ENCODE measurements around the gene CELSR1. TPM values are rescaled to one million over a fixed set of nuclear protein-coding genes. Genes with fewer than 3 reads are reported as not detected.
A peak's percentile ranks its signal among the peaks of the same experiment; 100 is the strongest.

Gene CELSR1
- total and polyA plus RNA-seq, 3 experiments from 2014 or later = 0.15 to 0.33 (median 0.30) TPM

- H3K4me1 ChIP-seq (ENCODE audit: insufficient read depth, low read length) = no peaks in the 10 kb centered on the region
- no peaks in the 10 kb centered on the region for H3K27me3 ChIP-seq (ENCODE audit: insufficient read depth, low read length, poor library complexity, severe bottlenecking)
- no peak for DNase-seq
- POLR2A ChIA-PET = no interaction called here
- Mint-ChIP-seq H3K4me3 (no peak overlapping the region), H3K9me3 (no peaks in the 10 kb centered on the region), H3K27ac (no peak overlapping the region), H3K36me3 (no peaks in the 10 kb centered on the region), H3K27me3 (peaks cover 3 to 9% of the 10 kb centered on the region in 2 donors), H3K4me1 (peaks cover 0 to 3% (median 1%) of the 10 kb centered on the region in 3 donors)
- H3K36me3 ChIP-seq (ENCODE audit: insufficient read depth, low read length) = no peaks in the 10 kb centered on the region
- H3K4me3 ChIP-seq (ENCODE audit: low read length) = no peak overlapping the region
- CTCF ChIA-PET = interaction anchor here (1.4 kb wide), 1 partner anchor 48 kb away, joined by 5 read pairs; no protein-coding TSS in a partner anchor
- H3K9me3 ChIP-seq (ENCODE audit: low read length) = no peaks in the 10 kb centered on the region
- no peak overlapping the region for H3K27ac ChIP-seq (ENCODE audit: low read depth, low read length)
These were observed 121.5 kb downstream of the CELSR1 start for GRCh38 chr22:46415776-46416519.

DNA sequence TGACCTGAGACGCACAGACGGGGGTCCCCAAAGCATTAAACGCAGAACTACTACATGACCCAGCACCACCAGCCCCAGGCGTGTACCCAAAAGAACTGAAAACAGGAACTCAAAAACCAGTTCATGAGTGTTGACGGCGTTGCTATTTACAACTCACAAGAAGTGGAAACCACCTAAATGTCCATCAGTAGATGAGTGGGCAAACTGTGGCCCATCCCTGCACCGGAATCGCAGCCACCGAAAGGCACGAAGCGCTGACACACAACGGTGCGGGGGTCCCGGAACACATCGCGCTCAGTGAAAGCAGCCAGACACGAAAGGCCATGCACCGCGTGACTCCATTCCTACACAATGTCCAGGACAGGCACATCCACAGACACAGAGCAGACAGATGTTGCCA is 122.7 kb downstream of the CELSR1 start:
- Histone ChIP-seq H3K36me3 (ENCODE audit: insufficient read depth, low read length) (no peaks in the 10 kb centered on the region), H3K4me3 (ENCODE audit: low read length) (no peak overlapping the region), H3K27ac (ENCODE audit: low read depth, low read length) (no peak overlapping the region), H3K27me3 (ENCODE audit: insufficient read depth, low read length, poor library complexity, severe bottlenecking) (no peaks in the 10 kb centered on the region), H3K4me1 (ENCODE audit: insufficient read depth, low read length) (no peaks in the 10 kb centered on the region), H3K9me3 (ENCODE audit: low read length) (no peaks in the 10 kb centered on the region)
- peaks cover 6 to 9% of the 10 kb centered on the region in 2 donors for H3K27me3 Mint-ChIP-seq
- ChIA-PET CTCF (no interaction called here), POLR2A (no interaction called here)
- no peaks in the 10 kb centered on the region for H3K9me3 Mint-ChIP-seq
- no peaks in the 10 kb centered on the region for H3K36me3 Mint-ChIP-seq
- no peak for DNase-seq
- no peaks in the 10 kb centered on the region for H3K4me1 Mint-ChIP-seq
- H3K27ac Mint-ChIP-seq = no peak overlapping the region
- no peak overlapping the region for H3K4me3 Mint-ChIP-seq

GRCh38 chr22:46413725-46414379 is 123.6 kb downstream of the CELSR1 start:
- no peak for DNase-seq
- no peaks in the 10 kb centered on the region for H3K36me3 ChIP-seq (ENCODE audit: insufficient read depth, low read length)
- H3K4me3 ChIP-seq (ENCODE audit: low read length) = no peak overlapping the region
- H3K9me3 ChIP-seq (ENCODE audit: low read length) = no peaks in the 10 kb centered on the region
- CTCF ChIA-PET = no interaction called here
- POLR2A ChIA-PET = no interaction called here
- H3K27ac Mint-ChIP-seq = no peak overlapping the region
- H3K4me3 Mint-ChIP-seq = no peak overlapping the region
- no peaks in the 10 kb centered on the region for H3K4me1 ChIP-seq (ENCODE audit: insufficient read depth, low read length)
- no peak overlapping the region for H3K27ac ChIP-seq (ENCODE audit: low read depth, low read length)
- no peaks in the 10 kb centered on the region for H3K9me3 Mint-ChIP-seq
- H3K4me1 Mint-ChIP-seq = no peaks in the 10 kb centered on the region
- H3K36me3 Mint-ChIP-seq = no peaks in the 10 kb centered on the region
- no peaks in the 10 kb centered on the region for H3K27me3 ChIP-seq (ENCODE audit: insufficient read depth, low read length, poor library complexity, severe bottlenecking)
- peaks cover 6 to 9% of the 10 kb centered on the region in 2 donors for H3K27me3 Mint-ChIP-seq

GRCh38 chr22:46411347-46411746 is 126.1 kb downstream of the CELSR1 start:
- no peaks in the 10 kb centered on the region for H3K36me3 Mint-ChIP-seq
- peaks cover 6 to 9% of the 10 kb centered on the region in 2 donors for H3K27me3 Mint-ChIP-seq
- H3K27ac ChIP-seq (ENCODE audit: low read depth, low read length) = no peak overlapping the region
- DNase-seq = no peak
- no peaks in the 10 kb centered on the region for H3K4me1 ChIP-seq (ENCODE audit: insufficient read depth, low read length)
- no peaks in the 10 kb centered on the region for H3K9me3 Mint-ChIP-seq
- no peak overlapping the region for H3K4me3 ChIP-seq (ENCODE audit: low read length)
- H3K4me1 Mint-ChIP-seq = no peaks in the 10 kb centered on the region
- H3K36me3 ChIP-seq (ENCODE audit: insufficient read depth, low read length) = no peaks in the 10 kb centered on the region
- H3K27me3 ChIP-seq (ENCODE audit: insufficient read depth, low read length, poor library complexity, severe bottlenecking) = no peaks in the 10 kb centered on the region
- POLR2A ChIA-PET = no interaction called here
- H3K9me3 ChIP-seq (ENCODE audit: low read length) = no peaks in the 10 kb centered on the region
- CTCF ChIA-PET = no interaction called here
- no peak overlapping the region for H3K4me3 Mint-ChIP-seq
- H3K27ac Mint-ChIP-seq = no peak overlapping the region

- Mint-ChIP-seq H3K36me3 (no peaks in the 10 kb centered on the region), H3K27me3 (peaks cover 5 to 6% of the 10 kb centered on the region in 2 donors), H3K4me1 (peaks cover 0 to under 1% (median 0%) of the 10 kb centered on the region in 3 donors), H3K4me3 (peak overlapping the region in 1 of 7 donors; percentile 32), H3K27ac (no peak overlapping the region), H3K9me3 (no peaks in the 10 kb centered on the region)
- no peak for DNase-seq
- no peaks in the 10 kb centered on the region for H3K36me3 ChIP-seq (ENCODE audit: insufficient read depth, low read length)
- no peak overlapping the region for H3K27ac ChIP-seq (ENCODE audit: low read depth, low read length)
- no peaks in the 10 kb centered on the region for H3K9me3 ChIP-seq (ENCODE audit: low read length)
- ChIA-PET CTCF (no interaction called here), POLR2A (no interaction called here)
- no peaks in the 10 kb centered on the region for H3K27me3 ChIP-seq (ENCODE audit: insufficient read depth, low read length, poor library complexity, severe bottlenecking)
- no peaks in the 10 kb centered on the region for H3K4me1 ChIP-seq (ENCODE audit: insufficient read depth, low read length)
- H3K4me3 ChIP-seq (ENCODE audit: low read length) = no peak overlapping the region
These were observed 127.1 kb downstream of the CELSR1 start for GRCh38 chr22:46410291-46410808.

DNA sequence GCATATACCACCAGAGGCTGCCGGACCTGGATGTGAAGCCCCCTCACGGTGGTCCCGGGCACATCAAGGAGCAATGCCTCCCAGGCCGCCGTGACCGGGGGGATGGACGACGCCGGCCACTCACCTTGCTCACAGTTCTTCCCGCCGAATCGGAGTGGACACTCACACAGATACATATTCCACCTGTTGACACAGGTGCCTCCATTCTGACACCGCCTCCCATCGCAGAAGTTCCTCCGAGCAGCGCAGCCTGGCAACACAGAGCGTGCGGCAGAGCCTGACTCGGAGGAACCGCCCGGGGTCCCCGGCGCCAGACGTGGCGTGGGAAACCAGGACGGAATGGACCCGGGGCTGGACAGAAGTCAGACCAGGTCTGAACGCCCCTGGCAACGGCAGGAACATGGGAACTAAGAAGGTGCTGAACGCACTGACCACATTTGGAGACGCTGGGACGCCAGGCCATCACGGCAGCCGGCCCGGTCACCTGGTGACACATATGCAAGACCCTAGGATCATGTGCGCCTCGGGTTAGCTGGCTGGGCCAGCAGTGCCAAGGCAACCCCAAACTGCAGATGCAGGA is 127.7 kb downstream of the CELSR1 start:
- DNase-seq = no peak
- H3K4me1 ChIP-seq (ENCODE audit: insufficient read depth, low read length) = no peaks in the 10 kb centered on the region
- H3K4me3 ChIP-seq (ENCODE audit: low read length) = no peak overlapping the region
- Mint-ChIP-seq H3K4me1 (peaks cover 0 to 1% (median 0%) of the 10 kb centered on the region in 3 donors), H3K27ac (no peak overlapping the region), H3K27me3 (peaks cover 5 to 6% of the 10 kb centered on the region in 2 donors), H3K36me3 (no peaks in the 10 kb centered on the region), H3K4me3 (no peak overlapping the region), H3K9me3 (no peaks in the 10 kb centered on the region)
- no peak overlapping the region for H3K27ac ChIP-seq (ENCODE audit: low read depth, low read length)
- POLR2A ChIA-PET = no interaction called here
- H3K27me3 ChIP-seq (ENCODE audit: insufficient read depth, low read length, poor library complexity, severe bottlenecking) = no peaks in the 10 kb centered on the region
- H3K36me3 ChIP-seq (ENCODE audit: insufficient read depth, low read length) = no peaks in the 10 kb centered on the region
- no peaks in the 10 kb centered on the region for H3K9me3 ChIP-seq (ENCODE audit: low read length)
- CTCF ChIA-PET = no interaction called here

DNA sequence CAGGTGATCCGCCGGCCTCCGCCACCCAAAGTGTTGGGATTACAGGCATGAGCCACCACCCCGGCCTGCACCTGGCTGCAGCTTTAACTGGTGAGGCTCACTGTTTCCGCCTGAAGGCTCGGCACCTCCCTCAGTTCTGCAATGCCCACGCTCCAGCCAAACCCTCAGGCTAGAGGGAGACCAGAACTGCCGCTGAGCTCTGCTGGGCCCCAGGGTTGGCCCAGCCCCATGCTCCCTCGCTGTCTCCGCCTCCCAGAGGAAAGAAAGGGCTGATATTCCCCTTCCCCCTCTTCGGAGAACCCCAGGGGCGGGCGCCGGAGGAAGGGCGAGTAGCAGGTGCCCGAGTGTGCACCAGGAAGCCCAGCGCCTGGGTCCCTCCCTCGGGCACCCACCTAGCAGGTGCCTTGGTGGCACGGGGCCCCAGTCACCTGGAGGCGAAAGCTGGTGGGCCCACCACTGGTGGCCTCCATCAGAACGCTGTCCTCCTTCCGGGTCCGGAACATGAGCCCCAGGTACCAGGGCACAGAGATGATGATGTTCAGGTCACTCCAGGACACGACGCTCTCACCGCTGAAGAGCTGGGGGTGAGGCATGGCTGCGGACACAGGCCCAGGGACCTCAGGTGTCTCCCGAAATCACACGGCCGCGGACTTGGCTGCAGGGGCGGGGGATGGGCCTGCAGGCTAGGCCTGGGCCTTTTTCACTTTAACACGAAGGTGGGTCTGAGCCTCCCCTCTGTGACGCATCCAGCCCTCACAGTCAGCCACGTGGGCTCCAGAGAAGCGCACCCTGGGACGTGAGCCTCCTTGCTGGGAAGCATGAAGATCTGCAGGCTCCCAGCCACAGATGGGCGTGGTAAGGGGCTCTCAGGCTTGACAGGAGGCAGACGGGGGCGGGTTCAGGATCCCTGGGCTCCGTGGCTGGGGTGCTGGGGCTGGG is 128.6 kb downstream of the CELSR1 start:
- no peak for DNase-seq
- CTCF ChIA-PET = no interaction called here
- H3K27me3 ChIP-seq (ENCODE audit: insufficient read depth, low read length, poor library complexity, severe bottlenecking) = no peaks in the 10 kb centered on the region
- Mint-ChIP-seq H3K9me3 (no peaks in the 10 kb centered on the region), H3K4me3 (no peak overlapping the region), H3K27me3 (peaks cover 5 to 6% of the 10 kb centered on the region in 2 donors), H3K27ac (no peak overlapping the region), H3K4me1 (peaks cover 6 to 8% (median 6%) of the 10 kb centered on the region in 3 donors), H3K36me3 (no peaks in the 10 kb centered on the region)
- H3K27ac ChIP-seq (ENCODE audit: low read depth, low read length) = no peak overlapping the region
- H3K4me3 ChIP-seq (ENCODE audit: low read length) = no peak overlapping the region
- H3K9me3 ChIP-seq (ENCODE audit: low read length) = no peaks in the 10 kb centered on the region
- H3K4me1 ChIP-seq (ENCODE audit: insufficient read depth, low read length) = no peaks in the 10 kb centered on the region
- no peaks in the 10 kb centered on the region for H3K36me3 ChIP-seq (ENCODE audit: insufficient read depth, low read length)
- POLR2A ChIA-PET = no interaction called here
